ENCODE data around the gene SHISA4.
"Not testable (repeated sequence)": the region's sequence is repeated elsewhere in the genome, so short reads cannot be mapped to it uniquely, and the experiment has no call there.

SHISA4 gene

DNA sequence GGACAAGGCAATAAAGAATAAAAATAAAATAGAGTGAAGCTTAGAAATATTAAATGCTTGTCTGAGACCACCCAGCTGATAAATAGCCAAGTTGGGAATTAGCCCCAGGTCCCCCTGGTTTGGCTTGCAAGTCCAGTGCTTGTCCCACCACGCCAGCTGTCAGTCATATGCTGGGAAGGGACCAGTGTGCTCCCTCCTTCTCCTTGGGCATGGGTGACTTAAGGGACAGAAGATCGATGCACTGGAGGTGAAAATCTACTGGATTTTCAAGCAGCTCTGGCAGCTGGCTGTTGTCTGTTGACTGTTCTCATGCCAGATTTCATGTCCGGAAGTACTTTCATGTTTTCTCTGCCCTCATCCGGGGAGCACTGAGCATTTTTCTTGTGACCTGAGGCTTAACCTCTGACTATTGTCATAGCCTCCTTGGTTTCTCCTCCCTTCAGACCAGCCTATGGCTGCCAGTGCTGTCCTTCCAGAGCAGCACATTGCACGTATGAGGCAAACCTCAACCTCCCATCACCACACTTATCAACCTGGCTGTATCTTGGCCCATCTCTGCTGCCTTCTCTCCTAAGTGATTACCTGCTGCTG lies 45.2 kb downstream of the SHISA4 start:
- DNase-seq: no peak

DNA sequence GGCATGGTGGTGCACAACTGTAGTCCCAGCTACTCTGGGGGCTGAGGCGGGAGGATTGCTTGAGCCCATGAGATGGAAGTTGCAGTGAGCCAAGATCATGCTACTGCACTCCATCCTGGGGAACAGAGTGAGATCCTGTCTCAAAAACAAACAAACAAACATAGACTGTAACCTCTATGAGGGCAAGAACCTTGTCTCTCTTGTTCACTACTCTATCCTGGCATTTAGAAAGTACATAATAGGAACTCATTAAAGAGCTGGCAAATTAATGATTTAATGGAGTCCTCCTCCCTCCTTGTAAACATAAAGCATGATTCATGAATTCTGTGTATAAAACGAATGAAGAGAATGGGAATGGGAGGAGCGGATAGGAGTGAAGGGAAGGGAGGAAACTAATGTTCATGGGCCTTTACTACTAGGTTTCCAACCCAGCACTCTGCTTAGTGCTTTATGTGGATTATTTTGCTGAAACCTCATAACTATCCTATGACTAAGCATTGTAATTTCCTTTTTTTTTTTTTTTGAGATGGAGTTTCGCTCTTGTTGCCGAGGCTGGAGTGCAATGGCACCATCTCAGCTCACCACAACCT lies 49.0 kb downstream of the SHISA4 start:
- no peak for DNase-seq

DNA sequence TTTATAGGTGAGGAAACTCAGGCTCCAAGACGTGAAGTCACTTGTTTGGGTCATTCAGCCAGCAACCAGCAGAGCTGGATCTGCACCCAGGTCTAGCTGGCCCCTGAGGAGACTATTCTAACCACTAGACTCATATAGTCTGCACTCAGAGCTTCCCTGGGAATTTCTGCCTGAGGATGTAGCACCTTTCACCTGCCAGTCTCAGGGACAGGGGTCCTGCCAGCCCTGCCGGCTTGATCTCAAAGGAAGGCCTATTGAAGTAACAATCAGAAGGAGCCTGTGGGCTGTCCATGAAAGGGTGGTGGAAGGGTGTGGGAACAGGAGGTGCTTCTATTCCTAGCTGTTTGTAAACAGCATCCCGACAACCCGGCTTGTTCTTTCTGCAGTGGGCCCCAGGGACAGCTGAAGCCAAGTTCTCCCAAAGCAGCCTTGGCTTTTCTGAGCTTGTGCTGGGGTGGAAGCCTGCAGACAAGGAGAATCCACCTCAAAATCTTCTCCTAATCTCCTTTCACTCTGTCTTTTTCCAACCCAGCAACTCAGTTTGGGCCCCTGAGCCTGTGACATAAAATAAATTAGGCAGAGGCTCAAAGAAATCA lies 49.8 kb downstream of the SHISA4 start:
- no peak for DNase-seq

DNA sequence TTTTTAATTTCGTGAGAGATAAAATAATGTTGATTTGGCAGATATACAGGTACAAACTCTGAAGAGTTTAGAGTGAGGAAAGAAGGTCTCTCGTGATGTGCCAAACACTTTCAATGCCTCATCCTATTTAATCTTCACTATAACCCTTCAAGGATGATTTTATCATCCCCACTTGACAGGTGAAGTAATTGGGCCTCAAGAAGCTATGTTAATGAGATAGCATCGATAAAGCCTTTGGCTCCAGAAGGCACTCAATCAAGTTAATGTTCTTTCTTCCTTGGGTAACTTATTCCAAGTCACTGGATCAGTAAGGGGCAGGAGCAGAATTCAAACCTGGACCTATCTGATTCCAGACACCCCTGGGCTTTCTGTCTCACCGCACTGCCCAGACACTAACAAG lies 50.5 kb downstream of the SHISA4 start:
- DNase-seq: no peak

DNA sequence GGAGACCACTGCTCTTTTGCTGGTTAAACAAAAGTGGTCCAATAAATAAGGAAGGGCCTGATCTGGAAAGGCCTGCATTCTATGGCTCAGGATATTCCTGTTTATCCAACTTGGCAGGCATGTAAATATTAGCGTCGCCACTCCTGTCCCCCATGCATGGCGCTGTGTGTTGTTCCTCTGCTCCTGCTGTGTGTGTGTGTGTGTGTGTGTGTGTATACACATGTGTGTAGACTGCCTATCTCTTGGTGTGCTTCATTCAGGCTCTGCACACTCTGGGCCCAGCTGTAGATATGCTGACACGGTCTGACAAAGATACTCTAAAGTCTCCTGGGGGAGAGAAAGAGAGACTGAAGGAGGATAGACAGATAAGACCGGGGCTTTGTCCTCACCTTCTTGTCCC lies 50.9 kb downstream of the SHISA4 start:
- no peak for DNase-seq

DNA sequence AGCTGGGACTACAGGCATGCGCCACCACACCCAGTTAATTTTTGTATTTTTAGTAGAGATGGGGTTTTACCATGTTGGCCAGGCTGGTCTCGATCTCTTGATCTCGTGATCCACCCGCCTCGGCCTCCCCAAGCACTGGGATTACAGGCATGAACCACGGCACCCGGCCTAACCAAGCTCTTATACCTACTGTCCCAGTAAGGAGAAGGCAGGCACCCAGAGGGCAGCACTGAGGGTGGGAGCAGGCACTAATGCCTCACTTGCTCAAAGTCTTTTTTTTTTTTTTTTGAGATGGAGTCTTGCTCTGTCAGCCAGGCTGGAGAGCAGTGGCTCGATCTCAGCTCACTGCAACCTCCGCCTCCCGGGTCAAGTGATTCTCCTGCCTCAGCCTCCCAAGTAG lies 51.6 kb downstream of the SHISA4 start:
- DNase-seq: not testable (repeated sequence)

DNA sequence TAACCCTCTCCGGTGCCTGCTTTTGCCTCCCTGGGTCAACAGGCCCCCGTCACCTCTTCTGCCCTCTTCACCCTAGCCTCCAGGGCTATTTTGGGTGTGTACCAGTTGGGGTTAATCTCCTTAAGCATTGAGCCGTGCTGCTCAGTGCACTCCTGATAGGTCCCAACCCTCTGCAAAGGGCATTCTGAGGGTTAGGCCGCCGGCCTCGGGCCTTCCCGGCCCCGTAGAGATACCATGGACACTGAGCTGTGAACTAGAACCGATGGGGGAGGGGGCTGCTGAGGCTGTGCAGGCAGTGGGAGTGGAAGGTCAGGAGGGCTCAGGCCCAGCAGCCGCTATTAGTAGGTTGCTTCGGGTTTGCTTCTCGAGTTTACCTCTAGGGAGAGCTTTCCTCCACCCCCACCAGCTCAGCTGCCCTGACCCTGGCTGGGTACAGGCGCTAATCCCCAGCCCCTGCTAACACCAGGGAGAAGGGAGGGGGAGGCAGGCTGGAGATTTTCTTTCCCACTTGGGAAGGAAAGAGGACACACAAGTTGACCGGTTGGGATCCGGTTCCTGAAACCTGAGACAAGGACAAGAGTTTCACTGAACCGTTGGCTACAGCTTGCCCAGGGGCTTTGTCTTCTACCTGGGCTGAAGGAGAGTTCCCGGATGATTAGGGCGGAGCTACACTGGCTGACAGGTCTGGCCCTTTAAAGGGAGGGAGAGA lies 52.9 kb downstream of the SHISA4 start:
- no peak for DNase-seq

DNA sequence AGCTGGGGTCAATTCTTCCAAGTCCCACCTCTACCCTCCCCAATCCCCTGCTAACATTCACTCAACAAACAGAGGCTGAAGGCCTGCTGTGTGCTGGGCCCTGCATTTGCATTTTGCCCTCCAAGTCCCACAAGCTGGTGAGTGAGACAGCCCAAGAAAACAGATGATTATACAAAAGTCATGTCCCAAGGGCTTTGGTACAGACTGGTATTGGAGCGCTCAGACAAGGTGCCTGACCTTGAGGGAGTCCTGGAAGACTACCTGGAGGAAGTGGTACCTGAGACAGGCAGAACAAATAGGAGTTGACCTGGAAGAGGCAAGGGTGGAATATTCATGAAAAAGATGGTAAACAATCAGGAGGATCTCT lies 53.4 kb downstream of the SHISA4 start:
- no peak for DNase-seq

All from NCI-H446 (cell line).